Activated CD8-positive, alpha-beta memory T cell treated with anti-CD3 and anti-CD28 coated beads for 48 hours (primary cell): ENCODE measurements around the gene KRTAP10-12.
"Not testable (repeated sequence)": the region's sequence is repeated elsewhere in the genome, so short reads cannot be mapped to it uniquely, and the experiment has no call there.

ENCODE experiments used
- DNase-seq, 3 experiments: peaks; one replicate each; pipeline ENCODE4 v3.0.0-alpha.2; 2020; ENCODE audit warnings: low read depth in 2 of 3, low spot score in 2 of 3

Gene KRTAP10-12

GRCh38 chr21:44697172-44697810 lies at the start of gene KRTAP10-12:
TSS of gene KRTAP10-12 (plus strand) at chr21:44697172. CDS start at chr21:44697202, 30 bp downstream.
- DNase-seq, result not testable (repeated sequence)

GRCh38 chr21:44647222-44647552 lies 49.8 kb upstream of the KRTAP10-12 start:
- DNase-seq, result no peak

- DNase-seq, result no peak
Observed at GRCh38 chr21:44648557-44649311, 48.2 kb upstream of the KRTAP10-12 start.

GRCh38 chr21:44649521-44650100 lies 47.4 kb upstream of the KRTAP10-12 start:
- DNase-seq, result no peak

- DNase-seq, result no peak
Observed at GRCh38 chr21:44650265-44650972, 46.6 kb upstream of the KRTAP10-12 start.

- no peak for DNase-seq
Observed at GRCh38 chr21:44650973-44651675, 45.8 kb upstream of the KRTAP10-12 start.

GRCh38 chr21:44653123-44653522 lies 43.8 kb upstream of the KRTAP10-12 start:
- DNase-seq, result no peak

GRCh38 chr21:44653656-44654575 lies 43.1 kb upstream of the KRTAP10-12 start:
- no peak for DNase-seq

- no peak for DNase-seq
Observed at GRCh38 chr21:44654576-44655175, 42.3 kb upstream of the KRTAP10-12 start, which contains the start of gene KRTAP12-4. TSS of gene KRTAP12-4 (minus strand) at chr21:44654659. CDS start at chr21:44654614, 45 bp downstream.

- no peak for DNase-seq
Observed at GRCh38 chr21:44656868-44657267, 40.1 kb upstream of the KRTAP10-12 start.

- DNase-seq, result no peak
Observed at GRCh38 chr21:44657635-44658540, 39.1 kb upstream of the KRTAP10-12 start, which contains the start of gene KRTAP12-3. TSS of gene KRTAP12-3 (plus strand) at chr21:44657932. CDS start at chr21:44657980, 48 bp downstream.

GRCh38 chr21:44658541-44658910 lies 38.4 kb upstream of the KRTAP10-12 start:
- DNase-seq, result no peak

- no peak for DNase-seq
Observed at GRCh38 chr21:44658913-44659595, 37.9 kb upstream of the KRTAP10-12 start.

- not testable (repeated sequence) for DNase-seq
Observed at GRCh38 chr21:44661567-44661966, 35.4 kb upstream of the KRTAP10-12 start.

GRCh38 chr21:44664691-44665090 lies 32.3 kb upstream of the KRTAP10-12 start:
- DNase-seq, result no peak

- DNase-seq, result no peak
Observed at GRCh38 chr21:44666401-44667320, 30.3 kb upstream of the KRTAP10-12 start, which contains the start of gene KRTAP12-2. TSS of gene KRTAP12-2 (minus strand) at chr21:44666927. CDS start at chr21:44666886, 41 bp downstream.

GRCh38 chr21:44667612-44668011 lies 29.4 kb upstream of the KRTAP10-12 start:
- DNase-seq, result no peak
